HG03280 (cell line): ENCODE measurements around the gene ATP10A.

Source experiments
- ATAC-seq: cut with Tn5 transposase; IDR thresholded peaks from one replicate; pipeline ENCODE4 v1.9.1; 2021; ENCODE audit warnings: mild to moderate bottlenecking, moderate library complexity; ENCODE audit not compliant: unreplicated experiment

The ATP10A gene

GRCh38 chr15:25863111-25863967 is at the start of gene ATP10A:
Gene ATP10A (minus strand): TSS chr15:25863327. CDS start chr15:25863096, 231 bp downstream.
- no peak for ATAC-seq

GRCh38 chr15:25912035-25912434 is 48.9 kb upstream of the ATP10A start:
- no peak for ATAC-seq

- ATAC-seq, result no peak
These were observed 47.7 kb upstream of the ATP10A start for GRCh38 chr15:25910832-25911231.

- no peak for ATAC-seq
These were observed 46.7 kb upstream of the ATP10A start for GRCh38 chr15:25909806-25910205.

GRCh38 chr15:25909325-25909724 is 46.2 kb upstream of the ATP10A start:
- no peak for ATAC-seq

- ATAC-seq, result no peak
These were observed 42.0 kb upstream of the ATP10A start for GRCh38 chr15:25905140-25905539.

- no peak for ATAC-seq
These were observed 40.0 kb upstream of the ATP10A start for GRCh38 chr15:25903024-25903581.

GRCh38 chr15:25901811-25902605 is 38.9 kb upstream of the ATP10A start:
- ATAC-seq, result no peak

- ATAC-seq, result no peak
These were observed 37.8 kb upstream of the ATP10A start for GRCh38 chr15:25900901-25901300.

- no peak for ATAC-seq
These were observed 37.3 kb upstream of the ATP10A start for GRCh38 chr15:25900431-25900830.

GRCh38 chr15:25899870-25900269 is 36.7 kb upstream of the ATP10A start:
- no peak for ATAC-seq

- ATAC-seq, result no peak
These were observed 34.5 kb upstream of the ATP10A start for GRCh38 chr15:25897658-25898057.

GRCh38 chr15:25894371-25894902 is 31.3 kb upstream of the ATP10A start:
- ATAC-seq, result no peak

GRCh38 chr15:25893596-25893995 is 30.5 kb upstream of the ATP10A start:
- no peak for ATAC-seq

- ATAC-seq, result no peak
These were observed 29.0 kb upstream of the ATP10A start for GRCh38 chr15:25892126-25892525.

GRCh38 chr15:25891081-25891480 is 28.0 kb upstream of the ATP10A start:
- ATAC-seq, result no peak

GRCh38 chr15:25890529-25890928 is 27.4 kb upstream of the ATP10A start:
- ATAC-seq, result no peak

GRCh38 chr15:25887870-25888269 is 24.7 kb upstream of the ATP10A start:
- ATAC-seq, result no peak

- no peak for ATAC-seq
These were observed 23.5 kb upstream of the ATP10A start for GRCh38 chr15:25886498-25887140.

- ATAC-seq, result no peak
These were observed 21.2 kb upstream of the ATP10A start for GRCh38 chr15:25884370-25884769.
